GM18873 (cell line): ENCODE results near the gene ANKH.
"Not testable (repeated sequence)": the region's sequence is repeated elsewhere in the genome, so short reads cannot be mapped to it uniquely, and the experiment has no call there.

Experiments used
- ATAC-seq: cut with Tn5 transposase; IDR thresholded peaks from one replicate; pipeline ENCODE4 v1.9.1; 2021; ENCODE audit warnings: mild to moderate bottlenecking, moderate library complexity, moderate number of reproducible peaks; ENCODE audit not compliant: unreplicated experiment, low FRiP score

ANKH gene

GRCh38 chr5:14859150-14859549 lies 12.4 kb downstream of the ANKH start:
- ATAC-seq, result no peak

GRCh38 chr5:14855366-14855765 lies 16.2 kb downstream of the ANKH start:
- ATAC-seq, result no peak

GRCh38 chr5:14854799-14855198 lies 16.8 kb downstream of the ANKH start:
- ATAC-seq, result no peak

- ATAC-seq, result no peak
Measured at GRCh38 chr5:14853685-14854084, 17.9 kb downstream of the ANKH start.

GRCh38 chr5:14852779-14853178 lies 18.8 kb downstream of the ANKH start:
- ATAC-seq, result no peak

- no peak for ATAC-seq
Measured at GRCh38 chr5:14851999-14852526, 19.5 kb downstream of the ANKH start.

GRCh38 chr5:14851597-14851996 lies 20.0 kb downstream of the ANKH start:
- ATAC-seq, result no peak

GRCh38 chr5:14851050-14851419 lies 20.5 kb downstream of the ANKH start:
- no peak for ATAC-seq

GRCh38 chr5:14850419-14851049 lies 21.0 kb downstream of the ANKH start:
- ATAC-seq, result no peak

GRCh38 chr5:14849516-14850294 lies 21.9 kb downstream of the ANKH start:
- no peak for ATAC-seq

GRCh38 chr5:14848942-14849341 lies 22.6 kb downstream of the ANKH start:
- not testable (repeated sequence) for ATAC-seq

- ATAC-seq, result no peak
Measured at GRCh38 chr5:14848385-14848784, 23.2 kb downstream of the ANKH start.

- no peak for ATAC-seq
Measured at GRCh38 chr5:14847471-14847870, 24.1 kb downstream of the ANKH start.

GRCh38 chr5:14842117-14842516 lies 29.5 kb downstream of the ANKH start:
- ATAC-seq, result no peak

GRCh38 chr5:14840624-14841023 lies 31.0 kb downstream of the ANKH start:
- ATAC-seq, result no peak

GRCh38 chr5:14838396-14839319 lies 32.9 kb downstream of the ANKH start:
- ATAC-seq, result no peak

GRCh38 chr5:14837423-14838122 lies 34.0 kb downstream of the ANKH start:
- not testable (repeated sequence) for ATAC-seq

- no peak for ATAC-seq
Measured at GRCh38 chr5:14834584-14835550, 36.7 kb downstream of the ANKH start.

GRCh38 chr5:14834062-14834461 lies 37.5 kb downstream of the ANKH start:
- no peak for ATAC-seq
